CD14-positive monocyte (primary cell): Measurements from ENCODE around the gene MYOCD. TPM values are rescaled to one million over a fixed set of nuclear protein-coding genes. Genes with fewer than 3 reads are reported as not detected.

ENCODE experiments used
- DNase-seq, 3 donors: peaks; one replicate each; pipeline ENCODE4 v3.0.0-alpha.2; 2011 to 2022
- H2AFZ ChIP-seq: 2 replicates; pipeline ENCODE4 v1.6.0; 2012; ENCODE audit warnings: mild to moderate bottlenecking, low read depth, low read length, inconsistent platforms; ENCODE audit not compliant: insufficient read depth, poor library complexity, severe bottlenecking
- H3K27ac ChIP-seq, 2 donors: 1 replicate in 1 of 2; 2 replicates in 1 of 2; pipeline ENCODE4 v1.5.1; 2012 to 2013; ENCODE audit warnings: low read length in 2 of 2, control low read depth in 1 of 2, inconsistent platforms in 1 of 2, low read depth in 1 of 2, mild to moderate bottlenecking in 1 of 2
- H3K27me3 ChIP-seq, 2 donors: one replicate each; pipeline versions ENCODE4 v1.6.0 to v1.6.1; 2011 to 2013; ENCODE audit warnings: low read length in 2 of 2; ENCODE audit not compliant: control insufficient read depth in 2 of 2, insufficient read depth in 2 of 2
- H3K36me3 ChIP-seq, 2 donors: replicated peaks in 1 of 2; 1 replicate in 1 of 2; 2 replicates in 1 of 2; pipeline versions ENCODE4 v1.5.1 to v1.6.1; 2012 to 2013; ENCODE audit warnings: low read length in 2 of 2, control low read depth in 1 of 2, inconsistent platforms in 1 of 2, mild to moderate bottlenecking in 1 of 2; ENCODE audit not compliant: insufficient read depth in 2 of 2, control insufficient read depth in 1 of 2
- H3K4me1 ChIP-seq, 2 donors: 1 replicate in 1 of 2; 2 replicates in 1 of 2; pipeline versions ENCODE4 v1.5.1 to v1.6.1; 2012 to 2013; ENCODE audit warnings: low read length in 2 of 2, control low read depth in 1 of 2, inconsistent platforms in 1 of 2, mild to moderate bottlenecking in 1 of 2, moderate library complexity in 1 of 2; ENCODE audit not compliant: insufficient read depth in 2 of 2, control insufficient read depth in 1 of 2
- H3K4me2 ChIP-seq: replicated peaks from 2 replicates; pipeline ENCODE3; 2012; ENCODE audit warnings: low read length, moderate library complexity, mild to moderate bottlenecking; ENCODE audit not compliant: poor library complexity, severe bottlenecking; ENCODE audit errors: extremely low read depth
- H3K4me3 ChIP-seq, 3 experiments: fragments of 200-600 bp in 1 of 3; sonication (generic) in 1 of 3; replicated peaks in 1 of 3; 1 replicate in 2 of 3; 2 replicates in 1 of 3; pipeline ENCODE4 v1.5.1; 2011 to 2013; ENCODE audit warnings: low read length in 3 of 3, mild to moderate bottlenecking in 3 of 3, control low read depth in 2 of 3, low read depth in 2 of 3, inconsistent platforms in 1 of 3, moderate library complexity in 1 of 3
- H3K79me2 ChIP-seq: 2 replicates; pipeline ENCODE4 v1.6.0; 2012; ENCODE audit warnings: mild to moderate bottlenecking, control low read depth, inconsistent platforms, low read length, moderate library complexity; ENCODE audit not compliant: insufficient read depth
- H3K9ac ChIP-seq: 2 replicates; pipeline ENCODE4 v1.6.0; 2017; ENCODE audit warnings: low read length, mild to moderate bottlenecking; ENCODE audit not compliant: insufficient read depth, poor library complexity, severe bottlenecking
- H3K9me3 ChIP-seq, 2 donors: replicated peaks in 1 of 2; 1 replicate in 1 of 2; 2 replicates in 1 of 2; pipeline versions ENCODE4 v1.5.1 to v1.6.1; 2012 to 2013; ENCODE audit warnings: low read length in 2 of 2, control low read depth in 1 of 2; ENCODE audit not compliant: control insufficient read depth in 1 of 2, insufficient read depth in 1 of 2
- H4K20me1 ChIP-seq: 2 replicates; pipeline ENCODE4 v1.6.0; 2012; ENCODE audit warnings: mild to moderate bottlenecking, low read length, control low read depth, moderate library complexity; ENCODE audit not compliant: insufficient read depth
- H3K27ac Mint-ChIP-seq, 7 donors: one replicate each; pipeline ENCODE4 v1.8.0; 2020; ENCODE audit warnings: mild to moderate bottlenecking in 7 of 7, mixed read lengths in 7 of 7, moderate library complexity in 6 of 7, inconsistent platforms in 2 of 7
- H3K27me3 Mint-ChIP-seq, 3 donors: one replicate each; pipeline ENCODE4 v1.8.0; 2021 to 2022; ENCODE audit warnings: low read depth in 3 of 3, mild to moderate bottlenecking in 3 of 3, mixed read lengths in 3 of 3, moderate library complexity in 3 of 3, inconsistent platforms in 1 of 3
- H3K36me3 Mint-ChIP-seq, 2 donors: one replicate each; pipeline ENCODE4 v1.8.0; 2020; ENCODE audit warnings: mixed read lengths in 2 of 2, inconsistent platforms in 1 of 2, mild to moderate bottlenecking in 1 of 2
- H3K4me1 Mint-ChIP-seq: one replicate; pipeline ENCODE4 v1.8.0; 2020; ENCODE audit warnings: mild to moderate bottlenecking, mixed read lengths
- H3K4me3 Mint-ChIP-seq, 2 donors: one replicate each; pipeline ENCODE4 v1.8.0; 2020; ENCODE audit warnings: mild to moderate bottlenecking in 2 of 2, mixed read lengths in 2 of 2, moderate library complexity in 1 of 2
- H3K9me3 Mint-ChIP-seq, 7 donors: one replicate each; pipeline ENCODE4 v1.8.0; 2020 to 2022; ENCODE audit warnings: mixed read lengths in 7 of 7, mild to moderate bottlenecking in 6 of 7, moderate library complexity in 6 of 7, inconsistent platforms in 2 of 7
- WGBS: methylation state at CpG from one replicate; pipeline ENCODE4 v1.1.5; 2013; ENCODE audit warnings: missing lambda C conversion rate; ENCODE audit not compliant: insufficient coverage; 5-methylcytosine and 5-hydroxymethylcytosine counted together
- intact Hi-C, 2 donors: fragments of 100-400 bp; cut with micrococcal nuclease; formaldehyde crosslinking; loops; one replicate each; pipeline versions ENCODE4 v1.15.0 to v1.15.1; 2023
- polyA plus RNA-seq, 3 donors: library from polyadenylated mRNA; depleted of rRNA in 1 of 3; unstranded in 2 of 3; stranded (reverse) in 1 of 3; fragments of 300-500 nt in 2 of 3; fragments of >200 nt in 1 of 3; fragmentation: Illumina TruSeq in 2 of 3; gene quantifications; 1 replicate in 2 of 3; 2 replicates in 1 of 3; pipeline ENCODE4 v1.2.3, GENCODE V29; 2012 to 2021
- TF ChIP-seq, protein P1 (sequence below): fragments of 200-600 bp; IDR thresholded peaks from one replicate; pipeline ENCODE4 v1.8.0; 2022; ENCODE audit warnings: antibody characterized with exemption, mild to moderate bottlenecking

Gene MYOCD
- polyA plus RNA-seq, 3 donors, result not detected

DNA sequence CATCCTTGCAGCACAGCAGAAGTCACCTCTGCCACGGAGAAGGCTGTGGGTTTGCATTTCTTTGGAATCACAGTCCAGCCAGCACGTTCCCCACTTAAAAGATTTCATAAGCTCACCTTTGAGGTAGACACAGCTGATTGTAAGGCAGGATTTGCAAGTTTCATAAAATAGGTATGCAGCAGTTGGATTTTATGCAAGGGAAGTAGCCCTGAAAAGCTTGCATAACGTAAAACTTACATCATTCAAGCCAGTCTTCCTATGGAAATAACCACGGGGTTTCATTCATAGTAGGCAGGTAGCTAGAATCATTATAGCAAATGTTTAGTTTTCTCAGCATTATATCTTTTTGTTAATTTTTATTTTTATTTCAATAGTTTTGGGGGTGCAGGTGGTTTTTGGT lies 73.8 kb downstream of the MYOCD start:
- Mint-ChIP-seq H3K27me3 (peaks cover 0 to 5% (median 2%) of the 10 kb centered on the region in 3 donors), H3K36me3 (no peaks in the 10 kb centered on the region), H3K27ac (no peak overlapping the region), H3K4me1 (no peaks in the 10 kb centered on the region), H3K4me3 (no peak overlapping the region), H3K9me3 (no peaks in the 10 kb centered on the region)
- no peak for DNase-seq
- no peak overlapping the region for H3K4me2 ChIP-seq
- H3K4me3 ChIP-seq, result no peak overlapping the region
- H4K20me1 ChIP-seq, result no peaks in the 10 kb centered on the region
- H3K4me1 ChIP-seq, result no peaks in the 10 kb centered on the region
- WGBS, result 63% methylated on average over 1 of the region's 4 CpGs
- no peaks in the 10 kb centered on the region for H3K36me3 ChIP-seq
- TF ChIP-seq, protein P1, sequence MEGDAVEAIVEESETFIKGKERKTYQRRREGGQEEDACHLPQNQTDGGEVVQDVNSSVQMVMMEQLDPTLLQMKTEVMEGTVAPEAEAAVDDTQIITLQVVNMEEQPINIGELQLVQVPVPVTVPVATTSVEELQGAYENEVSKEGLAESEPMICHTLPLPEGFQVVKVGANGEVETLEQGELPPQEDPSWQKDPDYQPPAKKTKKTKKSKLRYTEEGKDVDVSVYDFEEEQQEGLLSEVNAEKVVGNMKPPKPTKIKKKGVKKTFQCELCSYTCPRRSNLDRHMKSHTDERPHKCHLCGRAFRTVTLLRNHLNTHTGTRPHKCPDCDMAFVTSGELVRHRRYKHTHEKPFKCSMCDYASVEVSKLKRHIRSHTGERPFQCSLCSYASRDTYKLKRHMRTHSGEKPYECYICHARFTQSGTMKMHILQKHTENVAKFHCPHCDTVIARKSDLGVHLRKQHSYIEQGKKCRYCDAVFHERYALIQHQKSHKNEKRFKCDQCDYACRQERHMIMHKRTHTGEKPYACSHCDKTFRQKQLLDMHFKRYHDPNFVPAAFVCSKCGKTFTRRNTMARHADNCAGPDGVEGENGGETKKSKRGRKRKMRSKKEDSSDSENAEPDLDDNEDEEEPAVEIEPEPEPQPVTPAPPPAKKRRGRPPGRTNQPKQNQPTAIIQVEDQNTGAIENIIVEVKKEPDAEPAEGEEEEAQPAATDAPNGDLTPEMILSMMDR, result no peak
- no peaks in the 10 kb centered on the region for H3K9me3 ChIP-seq
- H2AFZ ChIP-seq, result no peak overlapping the region
- no peaks in the 10 kb centered on the region for H3K27me3 ChIP-seq
- no peak overlapping the region for H3K27ac ChIP-seq
- intact Hi-C loops, result no loop called here
- H3K79me2 ChIP-seq, result no peaks in the 10 kb centered on the region
- H3K9ac ChIP-seq, result no peak overlapping the region

DNA sequence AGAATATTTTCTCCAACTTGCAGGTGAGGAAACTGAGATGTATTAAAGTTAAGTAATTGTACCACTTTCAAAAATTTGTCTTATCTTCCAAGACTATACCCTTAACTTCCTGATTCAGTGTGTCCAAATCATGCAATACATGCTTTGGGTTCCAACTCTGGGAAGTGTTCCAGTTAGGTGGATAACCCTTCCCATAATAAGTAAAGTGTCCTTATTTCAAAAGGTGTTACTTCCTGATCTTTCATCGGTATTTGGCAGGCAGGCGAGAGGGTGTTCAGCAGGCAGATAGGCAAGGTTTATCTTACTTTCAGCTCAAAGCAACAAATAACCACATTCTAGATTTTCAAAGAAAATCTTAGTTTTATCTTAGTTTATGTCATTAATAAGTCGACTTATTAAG lies 77.4 kb downstream of the MYOCD start:
- Histone ChIP-seq H2AFZ (no peak overlapping the region), H3K27me3 (no peaks in the 10 kb centered on the region), H3K9me3 (no peaks in the 10 kb centered on the region), H3K36me3 (no peaks in the 10 kb centered on the region), H3K4me1 (no peaks in the 10 kb centered on the region), H3K4me2 (no peak overlapping the region), H3K27ac (no peak overlapping the region), H4K20me1 (no peaks in the 10 kb centered on the region), H3K9ac (no peak overlapping the region), H3K79me2 (no peaks in the 10 kb centered on the region), H3K4me3 (no peak overlapping the region)
- no peak overlapping the region for H3K27ac Mint-ChIP-seq
- H3K4me3 Mint-ChIP-seq, result no peak overlapping the region
- H3K36me3 Mint-ChIP-seq, result no peaks in the 10 kb centered on the region
- intact Hi-C loops, result no loop called here
- TF ChIP-seq, protein P1, result no peak
- H3K27me3 Mint-ChIP-seq, result peaks cover 2 to 3% (median 2%) of the 10 kb centered on the region in 3 donors
- H3K9me3 Mint-ChIP-seq, result peaks cover 0 to 2% (median 0%) of the 10 kb centered on the region in 7 donors
- H3K4me1 Mint-ChIP-seq, result no peaks in the 10 kb centered on the region
- no peak for DNase-seq
- WGBS, result no CpG with 5 or more reads among the region's 3 CpGs
